GM19035 (cell line): ENCODE measurements around the gene UBE2L5.
"Not testable (repeated sequence)": the region's sequence is repeated elsewhere in the genome, so short reads cannot be mapped to it uniquely, and the experiment has no call there.

Experiments used
- ATAC-seq: cut with Tn5 transposase; IDR thresholded peaks from one replicate; pipeline ENCODE4 v1.9.1; 2021; ENCODE audit not compliant: unreplicated experiment

The UBE2L5 gene

GRCh38 chr13:30437177-30437576 is 14.9 kb downstream of the UBE2L5 start:
- ATAC-seq = no peak

GRCh38 chr13:30438286-30438685 is 16.0 kb downstream of the UBE2L5 start:
- ATAC-seq = no peak

- no peak for ATAC-seq
Observed at GRCh38 chr13:30440910-30441703, 18.8 kb downstream of the UBE2L5 start.

- no peak for ATAC-seq
Observed at GRCh38 chr13:30442926-30443325, 20.6 kb downstream of the UBE2L5 start.

- ATAC-seq = not testable (repeated sequence)
Observed at GRCh38 chr13:30443491-30443890, 21.2 kb downstream of the UBE2L5 start.

GRCh38 chr13:30443957-30444404 is 21.7 kb downstream of the UBE2L5 start:
- ATAC-seq = peak; percentile 46

GRCh38 chr13:30446126-30446500 is 23.8 kb downstream of the UBE2L5 start:
- ATAC-seq = peak; percentile 9

- ATAC-seq = no peak
Observed at GRCh38 chr13:30448441-30448840, 26.1 kb downstream of the UBE2L5 start.

- no peak for ATAC-seq
Observed at GRCh38 chr13:30450066-30450465, 27.8 kb downstream of the UBE2L5 start.

- not testable (repeated sequence) for ATAC-seq
Observed at GRCh38 chr13:30451476-30451875, 29.2 kb downstream of the UBE2L5 start.

GRCh38 chr13:30453727-30454126 is 31.4 kb downstream of the UBE2L5 start:
- no peak for ATAC-seq

GRCh38 chr13:30454991-30455390 is 32.7 kb downstream of the UBE2L5 start:
- ATAC-seq = no peak

- no peak for ATAC-seq
Observed at GRCh38 chr13:30456290-30456689, 34.0 kb downstream of the UBE2L5 start.

- no peak for ATAC-seq
Observed at GRCh38 chr13:30457306-30457891, 35.1 kb downstream of the UBE2L5 start.

- not testable (repeated sequence) for ATAC-seq
Observed at GRCh38 chr13:30461279-30462066, 39.2 kb downstream of the UBE2L5 start.

- ATAC-seq = peak; percentile 43
Observed at GRCh38 chr13:30463787-30464495, 41.6 kb downstream of the UBE2L5 start.

- ATAC-seq = peak; percentile 37
Observed at GRCh38 chr13:30464496-30465342, 42.4 kb downstream of the UBE2L5 start.

GRCh38 chr13:30465343-30465592 is 43.0 kb downstream of the UBE2L5 start:
- ATAC-seq = no peak

GRCh38 chr13:30465593-30466357 is 43.5 kb downstream of the UBE2L5 start, which contains the start of gene HMGB1:
Gene HMGB1 (minus strand): TSS chr13:30465936. CDS start chr13:30463680, 2,256 bp downstream.
- peak; percentile 77 for ATAC-seq

- no peak for ATAC-seq
Observed at GRCh38 chr13:30466358-30466714, 44.0 kb downstream of the UBE2L5 start.
